GM19372 (cell line): Measurements from ENCODE around the gene PSAP.

ENCODE experiments used
- ATAC-seq: cut with Tn5 transposase; IDR thresholded peaks from one replicate; pipeline ENCODE4 v1.9.1; 2021; ENCODE audit warnings: mild to moderate bottlenecking, low read depth, moderate library complexity; ENCODE audit not compliant: unreplicated experiment

The PSAP gene

GRCh38 chr10:71845410-71846405 is 5.3 kb downstream of the PSAP start:
- ATAC-seq, result no peak

- ATAC-seq, result no peak
These were observed 6.4 kb downstream of the PSAP start for GRCh38 chr10:71844695-71845094.

GRCh38 chr10:71844084-71844483 is 7.0 kb downstream of the PSAP start:
- no peak for ATAC-seq

- no peak for ATAC-seq
These were observed 8.0 kb downstream of the PSAP start for GRCh38 chr10:71842856-71843686.

- ATAC-seq, result no peak
These were observed 8.6 kb downstream of the PSAP start for GRCh38 chr10:71842422-71842821.

GRCh38 chr10:71840958-71841335 is 10.1 kb downstream of the PSAP start:
- no peak for ATAC-seq

- ATAC-seq, result no peak
These were observed 10.7 kb downstream of the PSAP start for GRCh38 chr10:71840177-71840957.

- ATAC-seq, result no peak
These were observed 12.5 kb downstream of the PSAP start for GRCh38 chr10:71838264-71839211.

GRCh38 chr10:71837098-71837827 is 13.8 kb downstream of the PSAP start:
- no peak for ATAC-seq

GRCh38 chr10:71836596-71836974 is 14.5 kb downstream of the PSAP start:
- ATAC-seq, result no peak

GRCh38 chr10:71835671-71836595 is 15.1 kb downstream of the PSAP start:
- ATAC-seq, result peak; percentile 82

- ATAC-seq, result no peak
These were observed 16.7 kb downstream of the PSAP start for GRCh38 chr10:71834343-71834674.

- no peak for ATAC-seq
These were observed 17.4 kb downstream of the PSAP start for GRCh38 chr10:71833451-71834342.

- ATAC-seq, result no peak
These were observed 18.1 kb downstream of the PSAP start for GRCh38 chr10:71832967-71833366.

GRCh38 chr10:71831646-71832552 is 19.2 kb downstream of the PSAP start:
- no peak for ATAC-seq

GRCh38 chr10:71830726-71831125 is 20.3 kb downstream of the PSAP start:
- no peak for ATAC-seq
